Endothelial cell (in vitro differentiated cells): ENCODE measurements around the gene DNMBP. TPM values are rescaled to one million over a fixed set of nuclear protein-coding genes. Genes with fewer than 3 reads are reported as not detected.
"Not testable (repeated sequence)": the region's sequence is repeated elsewhere in the genome, so short reads cannot be mapped to it uniquely, and the experiment has no call there.

ENCODE experiments used
- DNase-seq: peaks from one replicate; pipeline ENCODE4 v3.0.0; 2021; ENCODE audit warnings: low spot score
- H3K27ac Mint-ChIP-seq: one replicate; pipeline ENCODE4 v1.8.0; 2021; ENCODE audit warnings: mixed read lengths, inconsistent platforms; ENCODE audit not compliant: unreplicated experiment
- H3K27me3 Mint-ChIP-seq: one replicate; pipeline ENCODE4 v1.8.0; 2021; ENCODE audit warnings: mild to moderate bottlenecking, moderate library complexity, mixed read lengths, inconsistent platforms; ENCODE audit not compliant: unreplicated experiment
- H3K36me3 Mint-ChIP-seq: one replicate; pipeline ENCODE4 v1.8.0; 2021; ENCODE audit warnings: mild to moderate bottlenecking, low read depth, mixed read lengths, inconsistent platforms; ENCODE audit not compliant: unreplicated experiment
- H3K4me1 Mint-ChIP-seq: one replicate; pipeline ENCODE4 v1.8.0; 2021; ENCODE audit warnings: mild to moderate bottlenecking, mixed read lengths, inconsistent platforms; ENCODE audit not compliant: unreplicated experiment
- H3K4me3 Mint-ChIP-seq: one replicate; pipeline ENCODE4 v1.8.0; 2021; ENCODE audit warnings: mild to moderate bottlenecking, mixed read lengths, inconsistent platforms; ENCODE audit not compliant: unreplicated experiment
- H3K9me3 Mint-ChIP-seq: one replicate; pipeline ENCODE4 v1.8.0; 2021; ENCODE audit warnings: mixed read lengths, inconsistent platforms; ENCODE audit not compliant: unreplicated experiment
- total RNA-seq: library from RNA; stranded (reverse); fragmentation: NEBNext Ultra II Directional; extraction: Animal tissue kit (Norgen Biotek cat#: 25700); gene quantifications from one replicate; pipeline ENCODE4 v1.2.1, GENCODE V29; 2021; ENCODE audit not compliant: unreplicated experiment
- TF ChIP-seq, protein P1 (sequence below): fragments of 200-600 bp; sonication (generic); IDR thresholded peaks from one replicate; pipeline ENCODE4 v1.5.0; 2021; ENCODE audit warnings: antibody characterized with exemption; ENCODE audit not compliant: unreplicated experiment

The DNMBP gene
- total RNA-seq, 1 donor from 2014 or later = 21.8 TPM

DNA sequence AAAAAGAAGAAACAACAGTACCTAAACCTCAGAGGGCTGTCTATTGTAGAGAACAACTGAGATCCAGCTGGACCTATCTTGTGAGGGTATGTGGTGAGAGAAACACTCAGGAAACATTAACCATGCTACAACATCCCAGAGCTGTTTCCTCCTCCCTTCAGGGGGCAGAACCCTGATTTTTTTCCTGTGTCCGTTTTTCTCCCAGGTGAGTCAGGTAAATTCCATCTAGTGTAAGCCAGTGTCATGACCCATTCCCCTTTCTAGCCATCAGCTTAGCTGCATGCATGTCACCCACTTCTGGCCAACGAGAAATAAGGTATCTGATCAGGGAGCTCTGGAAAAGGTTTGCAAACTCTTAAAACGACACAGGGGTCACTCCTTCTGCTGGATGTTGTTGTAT, 103.8 kb downstream of the DNMBP start:
- H3K36me3 Mint-ChIP-seq = peaks cover 37% of the 10 kb centered on the region

DNA sequence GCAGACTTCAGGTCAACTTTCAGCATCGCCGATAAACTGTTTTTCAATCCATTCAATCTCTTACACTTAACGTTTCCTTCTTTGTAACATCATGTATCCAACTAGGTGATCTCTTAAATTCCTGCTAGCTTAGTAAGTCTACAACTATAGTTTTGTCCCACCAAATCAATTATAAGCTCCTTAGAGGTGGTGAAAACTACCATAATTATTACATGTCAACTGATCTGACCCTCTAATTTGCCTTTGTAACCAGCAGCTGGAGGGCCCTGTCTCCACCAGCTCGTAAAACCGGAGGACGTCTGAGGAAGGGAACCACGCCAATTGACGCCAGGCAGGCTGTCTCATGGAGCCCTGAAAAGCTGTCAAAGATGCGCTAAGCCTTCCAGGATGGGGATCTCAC, 113.9 kb downstream of the DNMBP start:
- H3K4me3 Mint-ChIP-seq = no peak overlapping the region
- no peak for DNase-seq
- no peak overlapping the region for H3K27ac Mint-ChIP-seq
- peaks cover 50% of the 10 kb centered on the region for H3K36me3 Mint-ChIP-seq
- TF ChIP-seq, protein P1, sequence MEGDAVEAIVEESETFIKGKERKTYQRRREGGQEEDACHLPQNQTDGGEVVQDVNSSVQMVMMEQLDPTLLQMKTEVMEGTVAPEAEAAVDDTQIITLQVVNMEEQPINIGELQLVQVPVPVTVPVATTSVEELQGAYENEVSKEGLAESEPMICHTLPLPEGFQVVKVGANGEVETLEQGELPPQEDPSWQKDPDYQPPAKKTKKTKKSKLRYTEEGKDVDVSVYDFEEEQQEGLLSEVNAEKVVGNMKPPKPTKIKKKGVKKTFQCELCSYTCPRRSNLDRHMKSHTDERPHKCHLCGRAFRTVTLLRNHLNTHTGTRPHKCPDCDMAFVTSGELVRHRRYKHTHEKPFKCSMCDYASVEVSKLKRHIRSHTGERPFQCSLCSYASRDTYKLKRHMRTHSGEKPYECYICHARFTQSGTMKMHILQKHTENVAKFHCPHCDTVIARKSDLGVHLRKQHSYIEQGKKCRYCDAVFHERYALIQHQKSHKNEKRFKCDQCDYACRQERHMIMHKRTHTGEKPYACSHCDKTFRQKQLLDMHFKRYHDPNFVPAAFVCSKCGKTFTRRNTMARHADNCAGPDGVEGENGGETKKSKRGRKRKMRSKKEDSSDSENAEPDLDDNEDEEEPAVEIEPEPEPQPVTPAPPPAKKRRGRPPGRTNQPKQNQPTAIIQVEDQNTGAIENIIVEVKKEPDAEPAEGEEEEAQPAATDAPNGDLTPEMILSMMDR = no peak
- H3K9me3 Mint-ChIP-seq = no peaks in the 10 kb centered on the region
- no peaks in the 10 kb centered on the region for H3K27me3 Mint-ChIP-seq
- no peaks in the 10 kb centered on the region for H3K4me1 Mint-ChIP-seq

More for the DNA sequence above, 103.8 kb downstream of the DNMBP start:
- Mint-ChIP-seq H3K27me3 (peaks cover 10% of the 10 kb centered on the region), H3K4me3 (no peak overlapping the region), H3K4me1 (peaks cover 20% of the 10 kb centered on the region), H3K27ac (no peak overlapping the region), H3K9me3 (no peaks in the 10 kb centered on the region)
- no peak for DNase-seq
- TF ChIP-seq, protein P1 = no peak

DNA sequence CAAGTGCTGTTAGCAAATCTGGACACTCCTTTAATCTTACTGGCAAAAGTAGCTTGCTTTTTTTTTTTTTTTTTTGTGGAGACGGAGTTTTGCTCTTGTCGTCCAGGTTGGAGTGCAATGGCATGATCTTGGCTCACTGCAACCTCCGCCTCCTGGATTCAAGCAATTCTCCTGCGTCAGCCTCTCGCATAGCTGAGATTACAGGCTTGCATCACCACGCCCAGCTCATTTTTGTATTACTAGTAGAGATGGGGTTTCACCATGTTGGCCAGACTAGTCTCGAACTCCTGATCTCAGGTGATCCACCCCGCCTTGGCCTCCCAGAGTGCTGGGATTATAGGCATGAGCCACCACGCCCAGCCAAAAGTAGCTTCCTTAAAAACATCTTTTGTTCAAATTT, 114.7 kb downstream of the DNMBP start:
- not testable (repeated sequence) for H3K4me3 Mint-ChIP-seq, H3K27me3 Mint-ChIP-seq, H3K9me3 Mint-ChIP-seq, DNase-seq, H3K27ac Mint-ChIP-seq, H3K4me1 Mint-ChIP-seq
- peaks cover 58% of the 10 kb centered on the region for H3K36me3 Mint-ChIP-seq

DNA sequence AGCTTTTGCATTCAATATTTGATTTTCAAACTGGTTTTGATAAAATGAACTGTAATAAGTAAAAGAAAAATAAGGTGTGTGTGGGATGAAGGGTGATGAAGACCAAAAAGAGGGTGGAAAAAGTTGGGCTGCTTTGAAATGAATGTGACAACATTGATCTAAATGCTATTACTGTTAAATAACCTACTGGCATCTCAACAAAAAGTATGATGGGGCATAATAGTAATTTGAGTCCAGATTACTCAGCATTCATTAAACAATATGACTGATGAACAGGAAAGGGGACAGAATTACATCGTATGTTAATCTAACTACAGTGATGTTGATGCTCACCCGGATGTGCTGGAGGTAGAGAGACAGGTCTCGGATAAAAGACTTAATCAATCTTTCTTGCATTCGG, 115.1 kb downstream of the DNMBP start:
- no peak overlapping the region for H3K4me3 Mint-ChIP-seq
- no peaks in the 10 kb centered on the region for H3K27me3 Mint-ChIP-seq

DNA sequence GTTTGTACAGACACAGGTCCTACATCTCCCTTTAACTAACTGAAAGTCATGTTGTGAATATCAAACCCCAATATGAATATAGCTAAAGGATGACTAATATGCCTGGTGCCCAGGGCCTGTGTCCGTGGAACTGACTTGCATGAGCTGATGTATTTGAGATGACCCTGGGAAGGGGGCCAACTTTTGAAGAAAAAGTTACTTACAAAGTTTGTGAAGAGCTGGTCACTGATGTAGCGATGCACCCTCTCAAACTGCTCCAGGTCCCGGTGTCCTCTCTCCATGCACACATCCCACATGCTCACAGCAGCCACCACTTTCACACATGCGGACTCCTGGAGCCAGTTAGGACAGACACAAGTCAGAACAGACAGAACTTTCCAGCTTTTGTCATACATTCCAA, 121.1 kb downstream of the DNMBP start:
- TF ChIP-seq, protein P1 = no peak
- Mint-ChIP-seq H3K4me1 (peaks cover 6% of the 10 kb centered on the region), H3K36me3 (peaks cover 46% of the 10 kb centered on the region), H3K27me3 (peaks cover 3% of the 10 kb centered on the region), H3K27ac (no peak overlapping the region), H3K9me3 (no peaks in the 10 kb centered on the region), H3K4me3 (no peak overlapping the region)
- DNase-seq = no peak

More for the DNA sequence above, 115.1 kb downstream of the DNMBP start:
- H3K4me1 Mint-ChIP-seq = no peaks in the 10 kb centered on the region
- peaks cover 58% of the 10 kb centered on the region for H3K36me3 Mint-ChIP-seq
- TF ChIP-seq, protein P1 = no peak
- DNase-seq = no peak
- no peak overlapping the region for H3K27ac Mint-ChIP-seq
- no peaks in the 10 kb centered on the region for H3K9me3 Mint-ChIP-seq
